ENCODE data around the gene CALY.

CALY gene

GRCh38 chr10:133281628-133282372, 54.9 kb downstream of the CALY start:
- DNase-seq: no peak

- no peak for DNase-seq
Measured at GRCh38 chr10:133281084-133281483, 55.6 kb downstream of the CALY start.

GRCh38 chr10:133280391-133281059, 56.2 kb downstream of the CALY start:
- no peak for DNase-seq

- DNase-seq: no peak
Measured at GRCh38 chr10:133279326-133280226, 57.1 kb downstream of the CALY start.

- DNase-seq: no peak
Measured at GRCh38 chr10:133278577-133279265, 58.0 kb downstream of the CALY start.

- DNase-seq: no peak
Measured at GRCh38 chr10:133277993-133278576, 58.6 kb downstream of the CALY start.

GRCh38 chr10:133277277-133277992, 59.3 kb downstream of the CALY start:
- no peak for DNase-seq

- DNase-seq: no peak
Measured at GRCh38 chr10:133276435-133277201, 60.1 kb downstream of the CALY start, which contains the start of gene ADAM8. TSS of gene ADAM8 (minus strand) at chr10:133276868. CDS start at chr10:133276817, 51 bp downstream.

GRCh38 chr10:133276100-133276434, 60.6 kb downstream of the CALY start:
- DNase-seq: no peak

- DNase-seq: no peak
Measured at GRCh38 chr10:133275684-133276092, 61.0 kb downstream of the CALY start.

GRCh38 chr10:133274751-133275683, 61.7 kb downstream of the CALY start:
- DNase-seq: no peak
